ENCODE results near the gene LTK.

The LTK gene

GRCh38 chr15:41523097-41523496, 9.5 kb upstream of the LTK start:
- no peak for DNase-seq

DNA sequence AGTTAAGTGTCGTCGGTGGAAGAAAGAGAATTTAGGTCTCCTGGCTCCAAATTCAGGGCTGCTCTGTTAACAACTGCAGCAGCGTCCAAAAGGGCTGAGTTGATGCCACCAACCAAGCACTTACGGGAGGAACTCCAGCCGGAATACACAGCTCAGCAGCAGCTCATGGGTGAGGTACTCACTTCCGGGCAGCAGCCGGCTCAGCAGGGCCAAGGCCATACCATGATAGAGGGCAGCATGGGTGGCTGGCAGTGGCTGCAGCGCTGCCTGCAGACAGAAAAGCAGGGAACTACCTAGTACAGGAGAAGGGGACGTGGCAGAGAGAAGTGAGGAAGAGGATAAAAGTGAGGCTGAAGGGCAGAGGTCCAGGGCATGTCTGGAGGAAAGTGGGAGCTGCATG, 8.0 kb upstream of the LTK start:
- DNase-seq = no peak

GRCh38 chr15:41520636-41521035, 7.0 kb upstream of the LTK start:
- no peak for DNase-seq

DNA sequence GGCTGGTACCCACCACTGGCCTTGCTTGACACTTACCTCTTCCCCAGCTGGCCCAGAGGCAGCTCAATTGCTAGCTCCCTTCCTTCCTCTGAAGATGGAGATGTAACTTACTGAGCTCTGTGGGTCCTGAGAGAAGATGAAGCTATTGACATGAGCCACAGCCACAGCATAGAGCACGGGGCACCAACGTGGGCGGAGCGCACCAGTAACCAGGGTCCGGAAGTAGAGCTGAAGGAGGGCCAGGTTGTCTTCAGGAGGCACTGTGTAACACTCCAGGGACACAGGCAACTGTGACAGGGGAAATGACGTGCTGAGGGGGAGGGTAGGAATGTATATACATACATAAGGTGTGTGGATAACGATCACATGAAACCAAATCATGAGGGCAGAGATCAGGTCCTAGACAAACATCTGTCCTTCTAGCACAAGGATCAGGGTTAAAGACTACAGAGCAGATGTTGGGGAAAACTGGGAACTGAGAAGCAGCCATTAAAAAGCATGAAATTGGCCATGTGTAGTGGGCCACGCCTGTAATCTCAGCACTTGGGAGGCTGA, 4.3 kb upstream of the LTK start:
- DNase-seq = no peak

DNA sequence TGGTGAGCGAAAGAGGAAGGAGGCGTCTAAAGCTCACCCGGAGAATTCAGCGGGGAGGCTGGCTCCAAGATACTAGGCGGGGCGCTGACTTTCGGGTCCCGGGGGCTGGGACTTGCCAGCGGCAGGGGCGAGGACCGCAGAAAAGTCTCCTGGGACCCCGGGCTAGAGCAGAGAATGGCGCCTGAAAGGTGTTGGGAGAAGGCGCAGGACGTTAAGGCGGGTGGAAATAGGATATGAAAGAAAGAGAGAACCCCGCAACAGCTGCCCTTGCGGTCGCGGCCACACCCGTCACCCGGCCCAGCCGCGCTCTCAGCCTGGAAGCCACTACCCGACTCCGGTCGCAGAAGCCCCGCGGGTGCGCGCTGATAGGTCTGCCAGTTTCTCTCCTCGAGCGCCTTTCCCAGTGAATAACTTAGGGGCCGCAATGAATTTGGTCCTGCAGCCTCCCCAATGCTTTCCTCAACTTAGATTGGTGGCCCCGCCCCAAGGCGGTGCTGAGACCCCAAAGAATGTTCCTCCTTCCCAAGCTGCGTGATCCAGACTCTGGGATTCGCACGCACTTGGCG, 604 bp downstream of the LTK start:
- no peak for DNase-seq

- no peak for DNase-seq
These were observed 1.1 kb downstream of the LTK start for GRCh38 chr15:41512512-41512939.

DNA sequence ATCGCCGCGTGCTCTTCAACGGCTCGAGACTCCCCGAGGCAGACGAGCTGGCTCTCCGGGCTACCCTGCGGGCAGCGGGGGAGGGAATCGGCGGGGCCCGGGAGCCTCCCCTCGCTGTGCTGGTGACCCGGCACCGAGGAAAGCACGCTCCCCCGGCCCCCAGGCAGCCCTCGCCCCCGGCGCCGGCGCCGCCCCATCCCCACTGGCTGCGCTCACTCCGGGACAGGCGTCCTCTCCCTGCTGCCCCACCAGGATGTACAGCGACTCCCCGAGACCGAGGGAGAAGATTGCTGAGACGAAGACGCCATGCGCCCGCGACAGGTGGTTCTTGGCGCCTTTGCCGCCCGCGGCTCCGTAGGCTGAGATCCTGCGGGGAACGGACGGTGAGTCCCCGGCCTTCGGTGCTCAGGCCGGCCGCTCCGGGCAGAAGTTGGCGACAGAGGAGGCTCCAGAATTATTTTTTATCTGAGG, 1.7 kb downstream of the LTK start:
- no peak for DNase-seq

- DNase-seq = no peak
These were observed 2.2 kb downstream of the LTK start for GRCh38 chr15:41511331-41511898.

DNA sequence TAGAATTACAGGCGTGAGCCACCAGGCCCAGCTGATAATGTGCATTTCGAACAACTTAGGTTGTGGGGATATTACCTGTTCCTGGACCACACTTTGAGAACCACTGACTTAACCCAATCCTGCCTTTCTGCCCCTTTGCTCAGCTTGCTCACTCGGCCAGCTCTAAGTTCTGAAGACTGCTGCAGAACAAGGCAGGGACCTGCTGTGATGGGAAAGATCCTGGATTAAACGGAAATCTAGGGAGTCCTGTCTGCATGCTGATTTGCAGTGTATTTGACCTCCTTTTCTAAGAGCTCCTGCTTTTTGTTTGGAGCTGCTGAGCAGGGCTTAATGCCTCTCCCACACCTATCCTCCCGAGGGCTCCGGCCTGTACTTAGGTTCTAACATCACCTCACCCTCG, 2.9 kb downstream of the LTK start:
- no peak for DNase-seq

GRCh38 chr15:41507820-41508290, 5.8 kb downstream of the LTK start:
- no peak for DNase-seq

DNA sequence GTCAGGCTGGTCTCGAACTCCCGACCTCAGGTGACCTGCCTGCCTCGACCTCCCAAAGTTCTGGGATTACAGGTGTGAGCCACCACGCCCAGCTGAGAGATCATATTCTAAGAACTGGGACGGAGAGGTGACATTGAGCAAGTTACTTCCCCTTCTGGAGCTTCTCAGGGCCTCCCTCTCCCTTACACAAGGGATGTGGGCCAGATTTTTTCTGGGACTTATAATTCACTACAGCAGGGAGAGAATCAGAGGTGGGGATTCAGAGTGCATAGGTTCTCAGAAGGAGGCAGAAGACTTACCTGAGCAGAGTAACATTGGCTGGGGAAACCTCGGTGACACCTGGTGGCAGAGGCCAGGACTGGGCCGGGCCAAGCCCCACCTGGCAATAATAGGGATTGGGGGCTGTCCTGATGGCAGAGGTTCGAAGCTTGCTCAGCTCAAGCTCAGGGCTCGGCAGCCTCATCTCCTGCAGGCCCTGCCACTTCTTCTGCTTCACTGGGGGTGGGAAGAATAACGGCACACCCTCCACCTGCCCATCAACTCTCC, 6.8 kb downstream of the LTK start:
- DNase-seq = peak in 1 of 4 experiments; percentile 8

GRCh38 chr15:41505776-41506175, 7.9 kb downstream of the LTK start:
- DNase-seq = no peak

- DNase-seq = no peak
These were observed 8.7 kb downstream of the LTK start for GRCh38 chr15:41504751-41505492.

DNA sequence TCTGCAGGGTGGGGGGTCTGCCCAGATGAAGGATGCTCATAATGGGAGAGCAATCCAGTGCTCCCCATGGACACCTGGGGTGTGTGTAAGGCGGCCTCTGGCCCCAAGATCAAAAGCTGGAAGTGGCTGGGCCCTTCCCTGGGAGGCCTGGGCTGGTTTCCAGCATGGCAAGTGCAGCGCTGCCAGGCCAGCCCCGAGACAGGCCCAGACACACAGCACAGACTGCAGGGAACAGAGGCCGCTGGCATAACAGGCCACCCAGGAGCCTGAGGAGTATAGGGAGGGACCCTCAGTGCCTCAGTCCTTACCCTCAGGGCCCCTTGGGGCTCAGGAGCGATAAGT, 10.0 kb downstream of the LTK start:
- no peak for DNase-seq

DNA sequence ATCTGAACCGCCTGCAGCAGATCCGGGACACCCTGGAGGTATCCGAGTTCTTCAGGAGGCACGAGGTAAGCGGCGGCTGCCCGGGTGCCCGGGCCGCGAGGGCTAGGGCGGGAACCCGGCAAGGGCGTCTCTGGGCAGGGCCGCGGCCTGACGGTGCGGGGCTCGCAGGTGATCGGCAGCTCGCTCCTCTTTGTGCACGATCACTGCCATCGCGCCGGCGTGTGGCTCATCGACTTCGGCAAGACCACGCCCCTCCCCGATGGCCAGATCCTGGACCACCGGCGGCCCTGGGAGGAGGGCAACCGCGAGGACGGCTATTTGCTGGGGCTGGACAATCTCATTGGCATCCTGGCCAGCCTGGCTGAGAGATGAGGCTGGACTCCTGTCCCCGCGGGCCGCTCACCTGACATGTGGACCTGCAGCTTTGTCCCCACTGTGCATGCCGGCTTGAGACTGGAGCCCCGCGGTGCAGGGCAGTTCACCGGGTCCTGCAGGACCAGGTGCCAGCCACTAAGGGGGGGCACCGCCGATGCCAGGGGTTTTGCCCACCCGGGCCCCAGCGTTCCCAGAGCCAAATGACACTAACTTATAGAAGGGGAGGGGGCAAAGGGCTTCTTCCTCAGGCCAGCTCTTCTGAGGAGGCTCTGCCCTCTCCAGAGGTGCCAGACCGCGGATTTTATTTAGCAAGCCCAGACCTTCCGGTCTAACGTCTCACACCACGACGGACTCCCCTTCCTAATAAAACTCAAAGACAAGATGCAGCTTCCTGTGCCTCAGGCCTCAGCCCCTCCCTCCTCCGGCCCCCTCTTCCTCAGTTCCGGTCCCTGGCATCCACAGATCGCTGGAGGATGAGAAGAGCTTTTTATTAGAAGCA, 10.6 kb downstream of the LTK start:
- no peak for DNase-seq

DNA sequence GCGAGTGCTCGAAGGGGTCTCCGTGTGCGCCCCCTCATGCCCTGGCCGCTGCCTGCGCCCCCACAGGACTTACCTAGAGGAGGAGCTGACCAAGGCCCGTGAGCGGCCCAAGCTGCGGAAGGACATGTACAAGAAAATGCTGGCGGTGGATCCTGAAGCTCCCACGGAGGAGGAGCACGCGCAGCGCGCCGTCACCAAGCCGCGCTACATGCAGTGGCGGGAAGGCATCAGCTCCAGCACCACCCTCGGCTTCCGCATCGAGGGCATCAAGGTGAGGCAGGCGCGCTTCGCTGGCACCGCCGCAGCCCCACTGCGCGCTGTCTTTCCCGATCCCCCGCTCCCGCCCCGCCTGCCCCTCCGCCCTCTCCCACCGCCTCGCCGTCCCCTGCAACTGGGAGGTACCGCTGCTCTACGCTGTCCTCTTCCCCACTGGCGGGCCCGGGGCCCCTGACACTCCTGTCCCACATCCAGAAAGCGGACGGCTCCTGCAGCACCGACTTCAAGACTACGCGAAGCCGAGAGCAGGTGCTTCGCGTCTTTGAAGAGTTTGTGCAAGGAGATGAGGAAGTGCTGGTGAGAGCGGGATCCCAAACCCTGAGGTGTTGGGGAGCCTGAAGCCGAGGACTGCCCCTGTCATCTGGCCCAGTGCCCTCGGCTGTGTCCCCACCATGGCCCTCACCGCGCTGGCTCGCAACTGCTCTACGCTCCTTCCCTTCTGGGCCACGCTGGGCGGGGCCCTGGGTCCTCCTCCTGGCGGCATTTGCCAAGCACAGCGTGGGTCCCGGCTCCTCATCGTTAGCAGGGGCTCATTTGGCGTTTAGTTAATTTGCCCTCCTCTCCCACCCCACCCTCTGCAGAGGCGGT, 11.5 kb downstream of the LTK start:
- peak in 2 of 4 experiments; percentile 15 to 33 for DNase-seq

DNA sequence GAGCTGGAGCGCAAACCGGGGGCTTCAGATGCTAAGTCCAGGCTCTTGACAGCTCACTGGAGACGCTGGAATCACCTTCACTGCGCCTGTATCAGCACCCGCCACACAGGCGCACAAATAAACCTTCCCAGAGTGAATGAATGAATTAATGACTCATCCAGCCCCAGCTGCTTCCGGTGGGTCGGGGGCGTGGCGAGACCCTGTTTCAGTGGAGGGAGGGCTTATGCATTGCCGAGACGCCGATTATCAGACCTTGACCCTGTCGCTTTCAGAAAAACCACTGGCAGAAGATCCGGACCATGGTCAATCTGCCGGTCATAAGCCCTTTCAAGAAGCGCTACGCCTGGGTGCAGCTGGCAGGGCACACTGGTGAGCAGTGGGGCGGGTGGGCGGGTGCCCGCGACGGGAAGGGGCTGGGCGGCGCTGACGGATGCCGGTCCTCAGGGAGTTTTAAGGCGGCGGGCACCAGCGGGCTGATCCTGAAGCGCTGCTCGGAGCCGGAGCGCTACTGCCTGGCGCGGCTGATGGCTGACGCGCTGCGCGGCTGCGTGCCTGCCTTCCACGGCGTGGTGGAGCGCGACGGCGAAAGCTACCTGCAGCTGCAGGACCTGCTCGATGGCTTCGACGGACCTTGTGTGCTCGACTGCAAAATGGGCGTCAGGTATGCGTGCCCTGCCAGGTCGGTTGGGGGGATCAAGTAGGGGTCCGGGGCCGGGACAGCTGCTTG, 12.3 kb downstream of the LTK start:
- DNase-seq = peak in 1 of 4 experiments; percentile 19

GRCh38 chr15:41499109-41499851, 14.3 kb downstream of the LTK start:
- DNase-seq = no peak

- no peak for DNase-seq
These were observed 15.0 kb downstream of the LTK start for GRCh38 chr15:41498657-41499056.

Data from activated naive CD4-positive, alpha-beta T cell (primary cell).